Measurements from ENCODE around the gene URB2. TPM values are rescaled to one million over a fixed set of nuclear protein-coding genes. Genes with fewer than 3 reads are reported as not detected.
A peak's percentile ranks its signal among the peaks of the same experiment; 100 is the strongest.

Gene URB2
- total RNA-seq, 1 donor from 2014 or later, result 21.8 TPM

GRCh38 chr1:229661897-229662296 is 35.9 kb downstream of the URB2 start:
- H3K27ac Mint-ChIP-seq, result peak overlapping the region; percentile 38
- H3K9me3 Mint-ChIP-seq, result no peaks in the 10 kb centered on the region
- intact Hi-C loops (cut with micrococcal nuclease), result loop anchor here (1.0 to 5.0 kb wide), 5 partner anchors 187 to 648 kb away; partner anchors contain the start of gene GALNT2
- ATAC-seq (ENCODE audit: low read depth), result no peak
- no peak for DNase-seq
- TF ChIP-seq, protein P1, sequence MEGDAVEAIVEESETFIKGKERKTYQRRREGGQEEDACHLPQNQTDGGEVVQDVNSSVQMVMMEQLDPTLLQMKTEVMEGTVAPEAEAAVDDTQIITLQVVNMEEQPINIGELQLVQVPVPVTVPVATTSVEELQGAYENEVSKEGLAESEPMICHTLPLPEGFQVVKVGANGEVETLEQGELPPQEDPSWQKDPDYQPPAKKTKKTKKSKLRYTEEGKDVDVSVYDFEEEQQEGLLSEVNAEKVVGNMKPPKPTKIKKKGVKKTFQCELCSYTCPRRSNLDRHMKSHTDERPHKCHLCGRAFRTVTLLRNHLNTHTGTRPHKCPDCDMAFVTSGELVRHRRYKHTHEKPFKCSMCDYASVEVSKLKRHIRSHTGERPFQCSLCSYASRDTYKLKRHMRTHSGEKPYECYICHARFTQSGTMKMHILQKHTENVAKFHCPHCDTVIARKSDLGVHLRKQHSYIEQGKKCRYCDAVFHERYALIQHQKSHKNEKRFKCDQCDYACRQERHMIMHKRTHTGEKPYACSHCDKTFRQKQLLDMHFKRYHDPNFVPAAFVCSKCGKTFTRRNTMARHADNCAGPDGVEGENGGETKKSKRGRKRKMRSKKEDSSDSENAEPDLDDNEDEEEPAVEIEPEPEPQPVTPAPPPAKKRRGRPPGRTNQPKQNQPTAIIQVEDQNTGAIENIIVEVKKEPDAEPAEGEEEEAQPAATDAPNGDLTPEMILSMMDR (IDR thresholded peaks at IDR 0.05), result no peak
- no peak overlapping the region for H3K4me3 Mint-ChIP-seq
- H3K27me3 Mint-ChIP-seq, result no peaks in the 10 kb centered on the region
- ChIA-PET POLR2A (interaction anchor here (0.9 to 1.5 kb wide), 4 partner anchors 13 to 505 kb away, joined by 3 to 6 read pairs (median 4); no protein-coding TSS in a partner anchor), CTCF (interaction anchor here (0.9 to 7.7 kb wide), 24 partner anchors 9 to 981 kb away, joined by 3 to 116 read pairs (median 4); no protein-coding TSS in a partner anchor)
- peaks cover 41% of the 10 kb centered on the region for H3K36me3 Mint-ChIP-seq (ENCODE audit: low read depth)
- H3K4me1 Mint-ChIP-seq, result peaks cover 11% of the 10 kb centered on the region

GRCh38 chr1:229664133-229664689 is 38.2 kb downstream of the URB2 start:
- Mint-ChIP-seq H3K4me1 (peaks cover 11% of the 10 kb centered on the region), H3K36me3 (ENCODE audit: low read depth) (peaks cover 20% of the 10 kb centered on the region), H3K27me3 (no peaks in the 10 kb centered on the region), H3K4me3 (no peak overlapping the region), H3K27ac (no peak overlapping the region), H3K9me3 (no peaks in the 10 kb centered on the region)
- ATAC-seq (ENCODE audit: low read depth) (peak; percentile 76), DNase-seq (peak; percentile 60)
- CTCF ChIA-PET, result interaction anchor here (1.2 to 7.7 kb wide), 2 partner anchors 446 to 646 kb away, joined by 3 to 116 read pairs; no protein-coding TSS in a partner anchor
- TF ChIP-seq, protein P1 (IDR thresholded peaks at IDR 0.05), result no peak
- intact Hi-C loops (cut with micrococcal nuclease), result loop anchor here (2.0 to 5.0 kb wide), 2 partner anchors 458 to 549 kb away; no protein-coding TSS in a partner anchor
- POLR2A ChIA-PET, result interaction anchor here (0.7 to 2.6 kb wide), 3 partner anchors 66 to 459 kb away, joined by 3 to 11 read pairs (median 4); no protein-coding TSS in a partner anchor

- Mint-ChIP-seq H3K9me3 (no peaks in the 10 kb centered on the region), H3K27me3 (no peaks in the 10 kb centered on the region), H3K36me3 (ENCODE audit: low read depth) (peaks cover 6% of the 10 kb centered on the region), H3K27ac (no peak overlapping the region), H3K4me1 (peaks cover 11% of the 10 kb centered on the region), H3K4me3 (no peak overlapping the region)
- ATAC-seq (ENCODE audit: low read depth) (no peak), DNase-seq (no peak)
- TF ChIP-seq, protein P1 (IDR thresholded peaks at IDR 0.05), result no peak
- intact Hi-C loops (cut with micrococcal nuclease), result loop anchor here (2.0 kb wide), 1 partner anchor 547 kb away; no protein-coding TSS in a partner anchor
- POLR2A ChIA-PET, result no interaction called here
- CTCF ChIA-PET, result no interaction called here
These were observed 40.0 kb downstream of the URB2 start for GRCh38 chr1:229665912-229666558.

DNA sequence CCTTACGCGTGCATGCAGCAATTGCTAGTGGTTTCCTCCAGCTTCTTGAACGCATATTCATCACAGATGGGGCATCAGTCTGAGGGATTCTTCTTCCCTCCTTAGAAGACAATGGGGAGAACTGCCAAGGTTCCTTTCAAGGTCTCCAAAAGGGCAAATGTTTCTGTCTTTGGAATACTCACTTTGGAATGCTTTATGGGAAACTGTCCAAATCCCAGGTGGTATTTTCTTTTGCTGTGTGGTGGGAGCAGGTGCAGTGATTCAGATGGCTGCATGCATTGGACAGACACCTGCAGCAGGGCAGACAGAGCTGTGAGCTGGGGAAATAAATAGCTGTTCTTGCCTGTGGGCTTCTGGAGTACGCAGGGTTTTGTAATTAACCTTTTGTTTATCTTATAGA is 40.5 kb downstream of the URB2 start:
- ATAC-seq (ENCODE audit: low read depth) (no peak), DNase-seq (no peak)
- intact Hi-C loops (cut with micrococcal nuclease), result no loop called here
- Mint-ChIP-seq H3K4me1 (peaks cover 7% of the 10 kb centered on the region), H3K9me3 (no peaks in the 10 kb centered on the region), H3K27ac (no peak overlapping the region), H3K36me3 (ENCODE audit: low read depth) (peaks cover under 1% of the 10 kb centered on the region), H3K4me3 (no peak overlapping the region), H3K27me3 (no peaks in the 10 kb centered on the region)
- ChIA-PET POLR2A (interaction anchor here (0.5 kb wide), 1 partner anchor 72 kb away, joined by 4 read pairs; no protein-coding TSS in a partner anchor), CTCF (no interaction called here)
- TF ChIP-seq, protein P1 (IDR thresholded peaks at IDR 0.05), result no peak

DNA sequence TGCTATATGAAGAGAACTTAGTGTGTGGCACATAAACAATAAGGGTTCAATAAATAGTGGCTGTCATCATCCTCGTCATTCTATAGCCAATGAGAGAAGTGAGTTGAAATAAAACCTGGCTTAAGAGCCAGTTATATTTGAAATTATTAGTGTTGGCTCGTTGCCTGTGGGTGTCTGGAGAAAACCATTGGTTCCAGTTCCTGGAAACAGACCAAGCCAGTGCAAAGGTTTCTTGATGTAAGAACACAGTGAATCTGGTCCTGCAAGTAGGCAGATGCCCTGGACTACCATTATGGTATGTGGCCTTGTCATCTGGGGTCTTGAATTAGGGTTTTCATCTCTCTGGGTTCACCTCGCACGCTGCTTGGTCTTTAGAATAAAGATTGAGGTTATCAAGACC is 43.3 kb downstream of the URB2 start:
- no peak for DNase-seq
- ChIA-PET POLR2A (no interaction called here), CTCF (interaction anchor here (0.6 kb wide), 1 partner anchor 42 kb away, joined by 3 read pairs; no protein-coding TSS in a partner anchor)
- H3K36me3 Mint-ChIP-seq (ENCODE audit: low read depth), result no peaks in the 10 kb centered on the region
- H3K9me3 Mint-ChIP-seq, result no peaks in the 10 kb centered on the region
- no peaks in the 10 kb centered on the region for H3K4me1 Mint-ChIP-seq
- no peaks in the 10 kb centered on the region for H3K27me3 Mint-ChIP-seq
- no peak overlapping the region for H3K27ac Mint-ChIP-seq
- ATAC-seq (ENCODE audit: low read depth), result no peak
- no peak overlapping the region for H3K4me3 Mint-ChIP-seq
- intact Hi-C loops (cut with micrococcal nuclease), result no loop called here
- TF ChIP-seq, protein P1 (IDR thresholded peaks at IDR 0.05), result no peak

Measured in activated B cell treated with CpG ODN at 0.5 μM for 24 hours (primary cell).